Measurements from ENCODE around the gene KBTBD12. TPM values are rescaled to one million over a fixed set of nuclear protein-coding genes. Genes with fewer than 3 reads are reported as not detected.
A peak's percentile ranks its signal among the peaks of the same experiment; 100 is the strongest.

KBTBD12 gene
- total and polyA plus RNA-seq, 10 of the 15 experiments (the other 5 are each of a cell fraction or from before 2014, with no cell fraction given): 0.01 to 0.11 TPM; not detected in 8

GRCh38 chr3:127890651-127891290, 24.3 kb upstream of the KBTBD12 start (continued):
- TF ChIP-seq RELB (IDR thresholded peaks at IDR 0.05; ENCODE audit: low read depth): peak; percentile 64
- TF ChIP-seq EED (IDR thresholded peaks at IDR 0.05; ENCODE audit: low read depth): peak; percentile 71
- 0 out of 2 replicates have a peak, but pooled peaks have one; percentile 55 for TF ChIP-seq TCF3 (IDR thresholded peaks at IDR 0.05; ENCODE audit: borderline replicate concordance, insufficient read depth, low read depth, low read length)

GRCh38 chr3:127894481-127894880, 20.6 kb upstream of the KBTBD12 start:
- H3K4me3 ChIP-seq: no peak overlapping the region
- H3K4me1 ChIP-seq (ENCODE audit: control insufficient read depth, insufficient read depth, low read length): peaks cover 5% of the 10 kb centered on the region
- H3K27me3 ChIP-seq (replicated peaks in 1 of 2; ENCODE audit: control insufficient read depth in 2 of 2, insufficient read depth in 2 of 2, low read length in 1 of 2): no peaks in the 10 kb centered on the region
- no TSS peak for BruUV-seq (replicated peaks)
- 50% methylated on average over 2 of the region's 3 CpGs for WGBS (ENCODE audit: insufficient coverage, insufficient replicate concordance, low lambda C conversion rate, missing lambda C conversion rate)
- no peaks in the 10 kb centered on the region for H3K36me3 ChIP-seq (ENCODE audit: control insufficient read depth in 2 of 2, insufficient read depth in 2 of 2, low read length in 1 of 2)
- H3K27ac ChIP-seq (ENCODE audit: control insufficient read depth, insufficient read depth): no peak overlapping the region
- no peak overlapping the region for H2AFZ ChIP-seq (ENCODE audit: control insufficient read depth, low read depth, low read length)
- ChIA-PET SMC1A (ENCODE audit: uncharacterized antibody, unreplicated experiment) (no interaction called here), RAD21 (ENCODE audit: unreplicated experiment) (no interaction called here), POLR2A (interaction anchor here (0.6 to 1.2 kb wide), 2 partner anchors 57 to 74 kb away, joined by 3 to 4 read pairs; no protein-coding TSS in a partner anchor), CTCF (no interaction called here)
- in situ Hi-C loops (cut with MboI): no loop called here
- intact Hi-C loops (cut with micrococcal nuclease; ENCODE audit: unreplicated experiment): no loop called here
- no peaks in the 10 kb centered on the region for H4K20me1 ChIP-seq (ENCODE audit: control insufficient read depth, insufficient read depth)
- H3K9me3 ChIP-seq (replicated peaks; ENCODE audit: control insufficient read depth, insufficient read depth, low read length): peaks cover 18% of the 10 kb centered on the region
- no peak for DNase-seq (ENCODE audit: low read depth, low spot score)
- no peak for FAIRE-seq
- H3K4me2 ChIP-seq (ENCODE audit: control insufficient read depth, insufficient read depth): no peak overlapping the region
- no peak for ATAC-seq
- no peaks in the 10 kb centered on the region for H3K79me2 ChIP-seq (ENCODE audit: control insufficient read depth, insufficient read depth, low read length)
- TF ChIP-seq ZNF207 (IDR thresholded peaks at IDR 0.05; ENCODE audit: borderline replicate concordance): no peak
- TF ChIP-seq MEF2B (IDR thresholded peaks at IDR 0.05; ENCODE audit: partially characterized antibody, poor library complexity, severe bottlenecking): no peak
- TF ChIP-seq DPF2 (IDR thresholded peaks at IDR 0.05): no peak
- no peak for TF ChIP-seq SUZ12 (IDR thresholded peaks at IDR 0.05; ENCODE audit: unreplicated experiment)
- no peak overlapping the region for H3K9ac ChIP-seq (ENCODE audit: control insufficient read depth, insufficient read depth, low read length)

All from GM12878 (cell line).